ENCODE data around the gene ZNF689.
"Not testable (repeated sequence)": the region's sequence is repeated elsewhere in the genome, so short reads cannot be mapped to it uniquely, and the experiment has no call there.

ZNF689 gene

DNA sequence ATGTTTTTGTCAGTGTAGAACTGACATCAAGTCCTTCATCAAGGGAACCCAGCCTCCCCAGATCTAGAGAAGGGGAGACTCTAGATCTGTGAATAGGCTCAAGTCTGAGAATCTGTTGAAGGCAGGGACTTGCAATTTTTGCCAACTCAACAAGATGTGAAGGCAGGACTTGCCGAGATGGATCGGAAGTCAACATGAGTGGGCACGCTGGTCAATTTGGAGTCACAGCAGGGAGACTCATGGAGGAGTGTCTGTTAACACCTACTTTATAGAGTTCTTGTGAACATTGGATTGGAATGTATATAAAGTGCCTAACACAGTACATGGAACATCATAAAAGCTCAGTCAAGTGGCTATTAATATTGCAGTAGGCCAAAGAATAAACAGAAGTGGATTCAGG, 10.0 kb downstream of the ZNF689 start:
- no peak for DNase-seq (ENCODE audit: low spot score)

DNA sequence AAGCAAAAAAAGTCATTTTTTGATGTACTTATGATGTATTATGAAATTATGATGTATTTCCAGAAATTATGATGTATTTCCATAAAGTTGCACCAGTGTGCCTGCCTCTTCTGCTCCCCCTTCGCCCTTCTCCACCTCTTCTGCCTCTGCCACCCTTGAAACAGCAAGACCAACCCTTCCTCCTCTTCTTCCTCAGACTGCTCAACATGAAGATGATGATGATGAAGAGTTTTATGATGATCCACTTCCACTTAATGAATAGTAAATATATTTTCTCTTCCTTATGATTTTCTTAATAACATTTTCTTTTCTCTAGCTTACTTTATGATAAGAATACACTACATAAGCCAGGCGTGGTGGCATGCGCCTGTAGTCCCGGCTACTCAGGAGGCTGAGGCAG, 17.3 kb downstream of the ZNF689 start:
- no peak for DNase-seq (ENCODE audit: low spot score)

DNA sequence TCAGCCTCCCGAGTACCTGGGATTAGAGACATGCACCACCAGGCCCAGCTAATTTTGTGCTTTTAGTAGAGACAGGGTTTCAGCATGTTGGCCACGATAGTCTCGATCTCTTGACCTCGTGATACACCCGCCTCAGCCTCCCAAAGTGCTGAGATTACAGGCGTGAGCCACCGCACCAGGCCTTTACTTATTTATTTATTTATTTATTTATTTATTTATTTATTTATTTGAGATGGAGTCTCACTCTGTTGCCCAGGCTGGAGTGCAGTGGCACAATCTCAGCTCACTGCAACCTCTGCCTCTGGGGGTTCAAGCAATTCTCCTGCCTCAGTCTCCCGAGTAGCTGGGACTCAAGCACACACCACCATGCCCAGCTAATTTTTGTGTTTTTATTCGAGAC, 19.3 kb downstream of the ZNF689 start:
- not testable (repeated sequence) for DNase-seq (ENCODE audit: low spot score)

DNA sequence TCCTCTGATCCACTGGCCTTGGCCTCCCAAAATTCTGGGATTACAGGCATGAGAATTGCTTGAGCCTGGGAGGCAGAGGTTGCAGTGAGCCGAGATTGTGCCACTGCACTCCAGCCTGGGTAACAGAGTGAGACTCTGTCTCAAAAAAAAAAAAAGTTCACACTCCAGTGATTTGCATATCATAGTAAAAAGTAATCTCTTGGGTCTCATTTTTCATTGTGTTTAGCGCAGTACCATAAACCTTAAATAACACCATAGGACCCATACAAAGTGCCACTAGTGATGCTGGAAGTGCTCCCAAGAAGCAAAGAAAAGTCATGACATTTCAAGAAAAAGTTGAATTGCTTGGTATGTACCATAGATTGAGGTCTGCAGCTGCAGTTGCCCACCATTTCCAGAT, 20.6 kb downstream of the ZNF689 start:
- not testable (repeated sequence) for DNase-seq (ENCODE audit: low spot score)

DNA sequence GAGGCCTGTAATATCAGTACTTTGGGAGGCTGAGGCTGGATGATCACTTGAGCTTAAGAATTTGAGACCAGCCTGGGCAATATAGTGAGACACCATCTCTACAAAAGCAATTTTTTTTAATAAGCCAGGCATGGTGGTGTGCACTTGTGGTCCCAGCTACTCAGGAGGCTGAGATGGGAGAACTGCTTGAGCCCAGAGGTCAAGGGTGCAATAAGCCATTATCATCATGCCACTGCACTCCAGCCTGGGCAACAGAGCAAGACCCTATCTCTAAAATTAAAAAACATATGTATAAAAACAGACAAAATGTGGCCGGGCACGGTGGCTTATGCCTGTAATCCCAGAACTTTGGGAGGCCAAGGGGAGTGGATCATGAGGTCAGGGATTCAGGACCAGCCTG, 21.5 kb downstream of the ZNF689 start:
- DNase-seq (ENCODE audit: low spot score) = no peak

DNA sequence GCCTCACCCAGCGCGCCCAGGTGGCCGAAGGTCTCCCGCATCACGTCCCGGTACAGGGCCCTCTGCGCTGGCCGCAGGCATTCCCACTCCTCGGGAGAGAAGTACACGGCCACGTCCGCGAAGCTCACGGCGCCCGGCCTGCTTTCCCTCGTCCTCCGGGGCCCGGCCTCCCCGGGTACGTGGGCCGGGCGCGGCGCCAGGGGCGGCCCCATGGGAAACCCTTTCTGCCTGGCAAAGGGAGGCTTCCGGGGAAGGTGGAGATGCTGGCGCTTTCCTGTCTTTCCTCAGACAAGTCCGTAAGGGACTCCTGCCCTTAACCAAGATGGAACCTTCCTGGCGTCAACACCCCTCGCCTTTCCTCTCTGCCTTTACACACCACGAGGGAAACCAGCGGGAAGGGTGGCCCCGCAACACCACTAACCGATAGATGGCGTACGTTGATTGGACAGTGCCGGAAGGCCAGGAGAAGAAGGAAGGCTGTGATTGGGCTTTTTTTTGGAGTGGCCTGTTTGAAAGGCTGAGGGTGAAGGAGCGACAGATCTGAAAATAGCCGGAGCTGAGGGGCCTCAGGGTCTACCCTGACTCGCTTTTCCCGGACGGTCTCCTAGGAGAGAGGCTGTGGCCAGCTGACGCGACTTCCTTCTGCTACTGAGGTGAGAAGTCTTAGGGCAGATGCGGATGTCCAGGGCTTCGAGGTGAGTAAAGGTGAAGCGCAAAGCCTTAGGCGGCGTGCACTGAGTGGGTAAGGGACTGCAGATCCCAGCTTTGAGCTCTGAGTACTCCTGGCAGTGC, 24.6 kb downstream of the ZNF689 start, which contains the start of gene ZNF785:
Gene ZNF785, minus strand, starts transcription at position 298 of the 792 bp plus-strand sequence. Its CDS starts 86 bp downstream, at position 212.
- DNase-seq (ENCODE audit: low spot score) = peak; percentile 99

DNA sequence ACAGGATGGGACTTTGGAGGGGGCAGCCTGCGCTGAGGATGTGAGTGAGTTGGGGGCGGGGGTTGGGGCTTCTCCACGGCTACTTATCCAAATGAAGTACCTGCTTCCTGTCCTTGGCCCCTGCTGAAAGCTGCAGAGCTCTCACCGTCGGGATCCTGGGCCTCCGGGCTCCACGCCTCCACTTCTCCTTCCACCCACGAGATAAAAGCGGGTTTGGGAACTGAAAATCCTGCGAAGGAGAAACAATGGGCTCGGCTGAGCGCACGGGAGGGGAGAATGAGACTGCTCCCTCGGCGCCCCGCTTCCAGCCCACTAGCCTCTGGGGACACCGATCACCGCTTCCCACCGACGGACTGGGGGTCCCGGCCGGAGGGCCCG, 25.2 kb downstream of the ZNF689 start:
- DNase-seq (ENCODE audit: low spot score) = peak; percentile 48

DNA sequence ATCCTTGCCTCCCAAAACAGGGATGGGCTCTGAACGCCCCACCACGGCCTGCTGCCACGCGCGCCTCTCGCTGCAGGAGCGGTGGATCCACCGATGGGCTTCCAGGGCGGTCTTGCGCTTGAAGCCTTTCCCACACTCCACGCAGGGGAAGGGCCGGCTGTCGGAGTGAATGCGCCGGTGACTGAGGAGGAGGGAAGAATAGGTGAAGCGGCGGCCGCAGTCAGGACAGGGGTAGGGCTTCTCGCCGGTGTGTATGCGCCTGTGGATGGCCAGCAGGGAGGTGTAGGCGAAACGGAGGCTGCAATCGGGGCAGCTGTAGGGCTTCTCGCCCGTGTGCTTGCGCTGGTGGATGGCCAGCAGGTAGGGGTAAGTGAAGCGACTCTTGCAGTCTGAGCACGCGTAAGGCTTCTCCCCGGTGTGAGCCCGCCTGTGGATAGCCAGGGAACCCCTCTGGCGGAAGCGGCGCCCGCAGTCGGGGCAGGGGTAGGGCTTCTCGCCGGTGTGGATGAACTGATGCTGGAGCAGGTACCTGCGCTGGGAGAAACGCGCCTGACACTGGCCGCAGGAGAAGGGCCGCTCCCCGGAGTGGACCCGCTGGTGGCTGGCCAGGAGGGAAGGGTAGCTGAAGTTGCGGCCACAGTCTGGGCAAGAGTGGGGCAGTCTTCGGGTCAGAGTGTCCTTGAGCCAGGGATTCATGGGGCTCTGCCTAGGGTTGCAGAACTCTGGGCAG, 27.4 kb downstream of the ZNF689 start:
- no peak for DNase-seq (ENCODE audit: low spot score)

DNA sequence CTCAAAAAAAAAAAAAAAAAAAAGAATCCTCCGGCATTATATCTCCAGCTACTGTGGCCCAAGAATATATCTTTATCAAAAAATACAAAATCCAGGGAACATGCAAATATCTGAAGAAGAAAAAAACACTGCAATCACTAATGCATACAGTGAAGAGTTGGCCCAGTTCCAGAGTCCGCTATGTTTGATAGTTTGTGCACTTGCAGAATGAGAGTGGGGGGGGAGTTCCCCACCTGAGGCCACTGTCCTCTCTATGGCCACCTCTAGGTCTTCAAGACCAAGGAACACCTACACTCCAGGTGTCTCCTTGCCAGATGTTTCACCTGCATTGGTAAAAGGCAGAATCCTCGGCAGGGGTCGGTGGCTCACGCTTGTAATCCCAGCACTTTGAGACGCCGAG, 28.7 kb downstream of the ZNF689 start:
- no peak for DNase-seq (ENCODE audit: low spot score)

DNA sequence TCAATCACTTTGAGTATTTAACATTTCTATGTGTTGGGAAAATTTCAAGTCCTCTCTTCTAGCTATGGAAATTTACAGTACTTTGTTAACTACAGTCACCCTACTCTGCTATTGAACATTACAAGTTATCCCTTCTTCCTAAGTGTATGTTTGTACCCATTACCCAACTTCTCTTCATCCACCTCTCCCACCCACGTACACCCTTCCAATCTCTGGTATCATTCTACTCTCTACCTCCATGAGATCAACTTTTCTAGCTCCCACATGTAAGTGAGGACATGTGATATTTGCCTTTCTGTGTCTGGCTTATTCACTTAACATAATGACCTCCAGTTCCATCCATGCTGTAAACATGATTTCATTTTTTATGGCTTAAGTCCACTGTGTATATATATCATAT, 35.5 kb downstream of the ZNF689 start:
- DNase-seq (ENCODE audit: low spot score) = no peak

DNA sequence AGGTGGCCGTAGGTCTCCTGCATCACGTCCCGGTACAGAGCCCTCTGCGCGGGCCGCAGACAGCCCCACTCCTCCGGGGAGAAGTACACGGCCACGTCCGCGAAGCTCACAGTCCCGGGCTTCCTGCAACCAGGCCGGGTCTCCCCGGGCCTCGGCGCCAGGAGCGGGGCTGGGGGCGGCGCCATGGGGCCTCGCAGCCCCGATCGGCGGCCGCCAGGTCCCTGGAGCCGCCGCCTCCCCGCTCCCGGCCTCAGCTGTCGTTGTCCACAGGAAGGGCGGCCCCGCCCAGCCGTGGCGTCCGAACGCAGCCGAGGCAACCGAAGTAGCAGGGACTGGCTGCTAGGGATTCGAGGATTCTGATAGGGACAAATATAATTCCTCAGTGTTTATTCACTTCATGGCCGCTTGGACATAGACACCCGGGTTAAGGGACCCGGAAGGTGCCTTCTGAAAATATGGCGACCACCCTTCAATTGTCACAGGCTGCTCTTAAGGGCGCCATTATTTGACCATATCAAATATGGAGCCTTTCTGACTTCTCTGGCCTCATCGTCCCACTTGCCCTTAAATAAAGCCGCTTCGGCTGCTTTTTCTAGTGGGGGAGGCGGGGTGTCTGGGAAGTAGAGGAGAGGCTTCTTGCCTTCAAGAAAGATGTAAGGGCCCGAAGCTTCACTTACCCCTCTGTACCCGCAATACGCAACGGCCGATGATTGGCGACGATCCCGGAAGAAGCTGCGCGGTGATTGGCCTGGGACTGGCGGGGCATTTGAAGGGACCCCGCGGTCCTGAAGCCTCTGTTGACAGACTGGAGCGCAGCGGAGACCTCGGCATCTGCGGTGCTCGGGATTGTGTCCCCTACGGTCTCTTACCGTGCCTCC, 38.5 kb downstream of the ZNF689 start, which contains the start of gene ZNF688:
Gene ZNF688, minus strand, starts transcription at position 270 of the 878 bp plus-strand sequence. Its CDS starts 85 bp downstream, at position 185.
- peak; percentile 97 for DNase-seq (ENCODE audit: low spot score)

DNA sequence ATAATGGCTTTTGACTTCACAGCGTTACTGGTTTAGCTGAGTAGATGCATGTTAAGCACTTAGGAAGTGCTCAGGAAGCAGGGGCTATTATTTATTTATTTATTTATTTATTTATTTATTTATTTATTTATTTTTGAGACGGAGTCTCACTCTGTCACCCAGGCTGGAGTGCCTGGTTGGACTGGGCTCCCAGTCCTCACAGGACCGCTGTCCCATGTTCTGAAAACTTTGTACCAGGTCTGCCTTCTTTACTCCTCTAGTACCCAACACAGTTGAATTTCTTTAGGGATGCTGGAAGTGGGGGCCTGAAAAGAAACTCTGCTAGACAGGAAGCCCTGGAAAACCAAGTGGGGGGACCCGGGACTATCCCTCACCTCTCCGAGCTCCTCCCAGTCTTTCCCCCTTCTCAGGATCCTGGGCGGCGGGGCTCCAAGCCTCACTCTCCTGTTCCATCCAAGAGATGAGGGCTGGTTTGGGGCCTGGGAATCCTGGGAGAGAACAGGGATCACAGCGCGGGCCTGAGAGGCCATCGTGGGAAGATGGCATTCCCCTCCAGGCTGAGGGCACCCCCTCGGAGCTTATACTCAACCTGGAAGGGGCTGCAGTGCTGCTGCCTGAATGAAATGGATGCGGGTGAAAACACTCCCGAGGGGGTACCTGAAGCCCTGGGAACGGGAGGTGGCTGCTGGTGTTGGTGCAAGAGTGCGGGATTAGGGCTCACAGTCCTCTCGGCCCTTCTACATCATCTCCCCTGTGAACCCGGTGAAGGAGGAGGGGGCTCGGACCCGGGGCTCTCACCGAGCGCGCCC, 39.3 kb downstream of the ZNF689 start:
- no peak for DNase-seq (ENCODE audit: low spot score)

DNA sequence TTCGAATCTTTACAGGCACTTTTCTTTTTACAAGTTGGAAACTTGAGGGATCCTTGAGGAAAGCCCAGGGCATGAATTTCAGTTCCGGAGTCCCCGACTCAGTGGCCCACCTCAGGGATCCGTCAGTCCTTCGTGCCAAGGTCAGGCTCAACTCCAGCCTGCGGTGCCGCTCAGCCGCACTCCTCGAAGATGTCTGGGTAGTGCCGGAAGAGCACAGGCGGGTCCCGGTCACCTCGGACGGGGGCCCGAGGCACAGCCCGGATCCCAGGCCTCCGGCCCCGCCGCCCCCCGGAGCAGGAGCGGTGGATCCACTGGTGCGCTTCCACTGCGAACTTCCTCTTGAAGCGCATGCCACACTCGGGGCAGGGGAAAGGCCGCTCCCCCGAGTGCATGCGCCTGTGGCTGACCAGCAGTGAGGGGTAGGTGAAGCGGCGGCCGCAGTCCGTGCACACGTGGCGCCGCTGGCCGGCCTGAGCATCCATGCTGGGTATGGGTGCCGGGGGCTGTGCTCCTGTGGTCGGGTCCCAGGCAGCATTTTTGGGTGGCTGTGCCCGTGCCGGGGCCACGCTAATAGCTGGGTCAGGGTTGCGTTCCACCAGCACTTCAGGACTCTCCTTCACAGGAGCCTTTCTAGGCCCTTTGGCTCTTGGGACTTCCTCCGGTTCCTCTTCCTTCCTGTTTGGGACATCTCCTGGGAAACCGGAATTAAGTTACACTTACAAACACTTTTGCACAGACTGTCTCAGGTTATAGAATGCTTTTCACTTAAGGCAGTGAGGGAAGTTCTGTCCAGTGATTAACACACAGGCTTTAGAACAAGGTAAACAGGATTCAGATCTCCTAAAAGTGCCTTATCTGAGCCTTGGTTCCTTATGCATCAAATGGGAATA, 40.2 kb downstream of the ZNF689 start:
- DNase-seq (ENCODE audit: low spot score) = no peak

DNA sequence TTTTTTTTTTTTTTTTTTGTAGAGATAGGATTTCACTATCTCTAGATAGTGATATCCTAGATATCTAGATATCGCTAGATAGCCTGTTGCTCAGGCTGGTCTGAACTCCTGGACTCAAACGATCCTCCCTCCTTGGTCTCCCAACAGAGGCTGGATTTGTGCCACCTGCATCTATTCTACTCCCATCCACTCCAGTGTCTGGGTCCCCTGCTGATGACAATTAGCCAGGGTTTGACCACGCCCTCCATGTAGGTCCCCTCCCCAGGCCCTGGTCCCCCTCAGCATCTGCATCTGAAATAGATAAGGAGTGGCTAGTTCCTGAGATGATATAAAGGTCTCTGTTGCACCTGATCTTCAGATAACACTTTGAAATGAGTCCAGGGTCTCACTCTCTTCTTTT, 40.9 kb downstream of the ZNF689 start:
- no peak for DNase-seq (ENCODE audit: low spot score)

DNA sequence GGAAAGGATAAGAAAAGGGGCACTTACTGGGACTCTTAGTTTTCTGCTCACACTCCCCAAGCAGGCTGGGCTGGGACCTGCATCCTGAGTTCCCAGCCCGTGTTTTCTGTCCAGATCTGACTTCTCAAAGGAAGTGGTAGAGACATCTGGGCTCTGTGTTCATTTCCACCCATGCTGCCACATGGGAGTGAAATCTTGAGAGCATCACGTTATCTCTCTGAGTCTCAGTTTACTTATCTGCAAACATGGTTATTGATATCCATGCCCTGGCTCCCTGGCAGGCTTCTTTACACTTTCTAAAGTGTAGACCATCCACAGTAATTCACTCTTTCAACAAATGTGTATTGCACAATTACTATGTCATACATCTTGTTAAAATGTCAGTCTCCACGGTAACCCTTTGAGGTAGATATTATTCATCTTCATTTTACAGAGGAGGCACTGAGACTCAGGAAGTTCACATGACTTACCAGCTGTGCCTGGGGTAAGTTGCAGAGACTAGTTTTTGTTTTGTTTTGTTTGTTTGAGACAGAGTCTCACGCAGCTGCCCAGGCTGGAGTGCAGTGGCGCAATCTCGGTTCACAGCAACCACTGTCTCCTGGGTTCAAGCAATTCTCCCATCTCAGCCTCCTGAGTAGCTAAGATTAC, 42.1 kb downstream of the ZNF689 start:
- DNase-seq (ENCODE audit: low spot score) = peak; percentile 64

DNA sequence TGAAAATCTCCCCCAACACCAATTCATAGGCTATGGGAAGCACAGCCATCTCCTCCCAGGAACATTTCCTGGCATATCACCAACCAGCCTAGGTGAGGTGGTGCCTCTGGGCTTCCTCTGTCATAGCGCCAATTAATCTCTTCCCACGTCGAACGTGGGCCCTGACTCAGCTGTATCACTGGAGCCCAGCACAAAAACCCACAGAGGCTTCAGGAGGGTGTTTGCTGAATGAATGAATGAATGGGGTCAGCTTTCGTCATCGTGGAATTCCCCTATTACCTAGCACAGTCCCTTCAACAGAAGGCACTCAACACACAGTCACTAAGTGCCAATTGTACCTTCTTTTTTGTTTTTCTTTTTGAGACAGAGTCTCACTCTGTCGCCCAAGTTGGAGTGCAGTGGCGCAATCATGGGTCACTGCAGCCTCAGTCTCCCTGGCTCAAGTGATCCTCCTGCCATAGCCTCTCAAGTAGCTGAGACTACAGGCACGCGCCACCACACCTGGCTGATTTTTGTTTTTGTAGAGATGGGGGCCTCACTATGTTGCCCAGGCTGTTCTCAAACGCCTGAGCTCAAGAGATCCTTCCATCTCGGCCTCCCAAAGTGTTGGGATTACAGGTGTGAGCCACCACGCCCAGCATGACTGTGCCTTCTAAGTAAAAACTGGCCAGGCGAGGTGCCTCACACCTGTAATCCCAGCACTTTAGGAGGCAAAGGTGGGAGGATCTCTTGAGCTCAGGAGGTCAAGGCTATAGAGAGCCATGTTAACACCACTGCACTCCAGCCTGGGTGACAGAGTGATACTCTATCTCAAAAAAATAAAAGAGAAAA, 42.8 kb downstream of the ZNF689 start:
- DNase-seq (ENCODE audit: low spot score) = no peak

DNA sequence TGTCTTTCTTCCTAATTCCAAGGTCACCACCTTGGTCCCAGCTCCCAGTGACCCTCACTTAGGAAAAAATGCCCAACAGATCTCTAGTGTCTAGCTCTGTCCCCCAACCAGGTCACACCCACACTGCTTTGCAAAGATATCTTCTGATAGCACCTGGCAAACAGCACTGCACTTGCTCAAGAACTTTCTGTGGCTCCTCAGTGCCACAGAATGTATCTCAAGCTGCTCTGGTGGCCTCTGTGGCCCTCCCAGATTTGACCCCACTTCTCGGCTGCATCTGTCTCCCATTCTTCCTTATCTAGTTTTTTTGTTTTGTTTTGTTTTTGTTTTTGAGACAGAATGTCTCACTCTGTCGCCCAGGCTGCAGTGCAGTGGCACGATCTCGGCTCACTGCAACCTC, 43.7 kb downstream of the ZNF689 start:
- no peak for DNase-seq (ENCODE audit: low spot score)

DNA sequence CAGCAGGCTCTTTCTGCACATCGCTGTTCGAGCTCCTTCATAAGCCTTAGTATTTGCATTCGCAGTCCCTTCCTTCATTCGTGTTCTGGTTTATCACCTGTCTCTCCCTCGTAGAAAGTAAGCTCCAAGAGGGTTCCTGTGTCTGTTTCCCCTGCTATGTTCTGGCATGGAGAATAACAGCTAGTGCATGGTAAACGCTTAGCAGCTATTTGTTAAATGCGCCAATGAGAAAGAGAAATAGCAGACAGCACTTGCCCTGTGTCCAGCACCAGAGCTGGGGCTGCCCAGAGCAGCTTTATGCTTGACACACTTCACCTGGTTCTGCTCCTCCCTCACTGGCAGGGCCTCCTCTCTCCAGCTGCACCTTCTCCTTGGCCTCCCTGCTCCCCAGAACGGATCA, 44.2 kb downstream of the ZNF689 start:
- DNase-seq (ENCODE audit: low spot score) = no peak

DNA sequence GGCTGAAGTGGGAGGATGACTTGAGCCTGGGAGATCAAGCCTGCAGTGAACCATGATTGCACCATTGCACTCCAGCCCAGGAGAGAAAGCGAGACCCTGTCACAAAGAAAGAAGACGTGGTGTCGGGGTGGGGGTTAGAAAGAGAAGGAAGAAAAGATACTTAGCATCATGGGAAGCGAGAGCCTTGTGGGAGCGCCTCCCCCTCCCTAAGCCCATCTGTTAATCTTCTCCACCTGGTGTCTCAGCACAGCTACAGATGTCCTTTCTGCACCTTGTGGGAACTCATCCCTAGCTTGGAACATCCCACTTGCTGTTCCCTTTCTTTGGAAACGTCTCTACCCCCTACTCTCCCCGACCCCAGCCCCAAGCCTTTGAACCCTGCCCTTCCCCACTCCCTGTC, 44.7 kb downstream of the ZNF689 start:
- DNase-seq (ENCODE audit: low spot score) = no peak

Data from RKO (cell line).